RCC 7860 (cell line): ENCODE measurements around the gene NRCAM.

ENCODE experiments used
- DNase-seq: peaks from one replicate; pipeline ENCODE4 v3.0.0-alpha.2; 2015; ENCODE audit warnings: low spot score
- FAIRE-seq: peaks from 2 replicates; lab custom pipeline; 2012; peaks lifted over from hg19 to GRCh38; lab: Jason Lieb, UNC

The NRCAM gene

GRCh38 chr7:108227366-108227765 is 228.9 kb downstream of the NRCAM start:
- no peak for DNase-seq

GRCh38 chr7:108226816-108227299 is 229.4 kb downstream of the NRCAM start:
- DNase-seq (peak; percentile 78), FAIRE-seq (peak; percentile 95)

More at GRCh38 chr7:108227366-108227765, 228.9 kb downstream of the NRCAM start:
- FAIRE-seq: no peak

- no peak for DNase-seq
- no peak for FAIRE-seq
Measured at GRCh38 chr7:108225531-108226181, 230.6 kb downstream of the NRCAM start.

GRCh38 chr7:108224387-108224786 is 231.8 kb downstream of the NRCAM start:
- DNase-seq (no peak), FAIRE-seq (no peak)

- DNase-seq (peak; percentile 11), FAIRE-seq (no peak)
Measured at GRCh38 chr7:108222236-108222892, 233.9 kb downstream of the NRCAM start.

GRCh38 chr7:108211382-108212201 is 244.6 kb downstream of the NRCAM start:
- FAIRE-seq (peak; percentile 79), DNase-seq (peak; percentile 92)

- FAIRE-seq (no peak), DNase-seq (no peak)
Measured at GRCh38 chr7:108210796-108211195, 245.4 kb downstream of the NRCAM start.

- FAIRE-seq (no peak), DNase-seq (no peak)
Measured at GRCh38 chr7:108205311-108205710, 250.9 kb downstream of the NRCAM start.

- no peak for DNase-seq
- FAIRE-seq: no peak
Measured at GRCh38 chr7:108204281-108204796, 251.9 kb downstream of the NRCAM start.

- DNase-seq (no peak), FAIRE-seq (no peak)
Measured at GRCh38 chr7:108203537-108203936, 252.7 kb downstream of the NRCAM start.

GRCh38 chr7:108202743-108203142 is 253.5 kb downstream of the NRCAM start:
- DNase-seq: no peak
- FAIRE-seq: no peak

GRCh38 chr7:108201766-108202165 is 254.5 kb downstream of the NRCAM start:
- no peak for FAIRE-seq
- DNase-seq: no peak

GRCh38 chr7:108200326-108200725 is 255.9 kb downstream of the NRCAM start:
- no peak for FAIRE-seq

GRCh38 chr7:108197371-108198091 is 258.7 kb downstream of the NRCAM start:
- FAIRE-seq: no peak
- DNase-seq: no peak

More at GRCh38 chr7:108200326-108200725, 255.9 kb downstream of the NRCAM start:
- DNase-seq: no peak

- FAIRE-seq (peak; percentile 71), DNase-seq (peak; percentile 76)
Measured at GRCh38 chr7:108196004-108196403, 260.2 kb downstream of the NRCAM start.

GRCh38 chr7:108193594-108194498 is 262.4 kb downstream of the NRCAM start:
- FAIRE-seq (no peak), DNase-seq (no peak)

- FAIRE-seq: no peak
- DNase-seq: no peak
Measured at GRCh38 chr7:108190891-108191290, 265.3 kb downstream of the NRCAM start.

GRCh38 chr7:108189733-108190388 is 266.4 kb downstream of the NRCAM start:
- DNase-seq (no peak), FAIRE-seq (no peak)

- FAIRE-seq: no peak
- no peak for DNase-seq
Measured at GRCh38 chr7:108188724-108189123, 267.5 kb downstream of the NRCAM start.
